HFF-Myc (cell line): ENCODE data around the gene ATXN3L.

Source experiments
- DNase-seq: peaks from one replicate; pipeline ENCODE4 v3.0.0-alpha.2; 2011; ENCODE audit warnings: low read depth; ENCODE audit errors: extremely low read depth
- H3K4me3 ChIP-seq: replicated peaks from 2 replicates; pipeline ENCODE4 v1.5.1; 2011; ENCODE audit warnings: low read depth, mild to moderate bottlenecking, control low read depth, low read length
- CTCF ChIP-seq: IDR thresholded peaks from 2 replicates; pipeline ENCODE4 v1.5.1; 2012; ENCODE audit warnings: mild to moderate bottlenecking, low read depth, low read length, control low read depth; ENCODE audit errors: missing control alignments

ATXN3L gene

GRCh38 chrX:13340182-13340791 lies 20.4 kb upstream of the ATXN3L start:
- TF ChIP-seq CTCF, result no peak
- DNase-seq, result no peak

GRCh38 chrX:13339607-13340006 lies 19.8 kb upstream of the ATXN3L start:
- no peak overlapping the region for H3K4me3 ChIP-seq
- no peak for DNase-seq
- no peak for TF ChIP-seq CTCF

More at GRCh38 chrX:13340182-13340791, 20.4 kb upstream of the ATXN3L start:
- no peak overlapping the region for H3K4me3 ChIP-seq

GRCh38 chrX:13338996-13339515 lies 19.2 kb upstream of the ATXN3L start:
- no peak for DNase-seq
- H3K4me3 ChIP-seq, result no peak overlapping the region

GRCh38 chrX:13334491-13334890 lies 14.6 kb upstream of the ATXN3L start:
- TF ChIP-seq CTCF, result no peak
- H3K4me3 ChIP-seq, result no peak overlapping the region
- DNase-seq, result no peak

More at GRCh38 chrX:13338996-13339515, 19.2 kb upstream of the ATXN3L start:
- TF ChIP-seq CTCF, result no peak

GRCh38 chrX:13330446-13330845 lies 10.6 kb upstream of the ATXN3L start:
- no peak overlapping the region for H3K4me3 ChIP-seq
- no peak for DNase-seq
- no peak for TF ChIP-seq CTCF

- H3K4me3 ChIP-seq, result no peak overlapping the region
- TF ChIP-seq CTCF, result no peak
- no peak for DNase-seq
These were observed 7.8 kb upstream of the ATXN3L start for GRCh38 chrX:13327666-13328065.

- no peak for DNase-seq
- H3K4me3 ChIP-seq, result no peak overlapping the region
- no peak for TF ChIP-seq CTCF
These were observed 3.4 kb upstream of the ATXN3L start for GRCh38 chrX:13323241-13323640.
